Hepatocyte (in vitro differentiated cells): ENCODE data around the gene KCNQ5.

Experiments
- EZH2 ChIP-seq: fragments of 200-600 bp; sonication (generic); IDR thresholded peaks from 2 replicates; pipeline ENCODE4 v1.6.1; 2016; ENCODE audit warnings: antibody characterized with exemption, mild to moderate bottlenecking, borderline replicate concordance
- EZH2phosphoT487 ChIP-seq: fragments of 200-600 bp; sonication (generic); IDR thresholded peaks from one replicate; pipeline ENCODE4 v1.6.1; 2018; ENCODE audit warnings: antibody characterized with exemption, mild to moderate bottlenecking, low read depth, moderate library complexity; ENCODE audit not compliant: unreplicated experiment, severe bottlenecking
- TF ChIP-seq, protein P1 (sequence below): fragments of 200-600 bp; sonication (generic); IDR thresholded peaks from 2 replicates; pipeline ENCODE4 v1.5.1; 2016; ENCODE audit warnings: antibody characterized with exemption, mild to moderate bottlenecking; ENCODE audit not compliant: poor library complexity

DNA sequence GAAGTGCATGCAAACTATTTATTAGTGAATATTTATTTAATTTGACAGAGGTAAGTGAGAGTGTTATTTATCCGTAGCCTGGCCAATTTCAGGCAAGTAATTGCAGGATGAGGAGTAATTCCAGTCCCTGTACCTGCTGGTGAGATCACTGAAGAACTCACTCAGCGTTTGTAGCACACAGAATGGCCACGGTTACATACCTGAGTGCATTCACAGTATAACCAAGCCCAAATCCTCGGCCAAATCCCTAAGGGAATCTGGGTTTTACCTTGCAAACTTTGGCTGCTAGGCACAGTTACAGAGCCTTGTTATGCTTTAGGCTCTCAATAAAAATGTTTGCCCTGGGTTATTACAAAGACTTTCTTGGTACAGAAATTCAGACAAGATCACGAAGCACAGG lies 93.3 kb downstream of the KCNQ5 start:
- TF ChIP-seq, protein P1, sequence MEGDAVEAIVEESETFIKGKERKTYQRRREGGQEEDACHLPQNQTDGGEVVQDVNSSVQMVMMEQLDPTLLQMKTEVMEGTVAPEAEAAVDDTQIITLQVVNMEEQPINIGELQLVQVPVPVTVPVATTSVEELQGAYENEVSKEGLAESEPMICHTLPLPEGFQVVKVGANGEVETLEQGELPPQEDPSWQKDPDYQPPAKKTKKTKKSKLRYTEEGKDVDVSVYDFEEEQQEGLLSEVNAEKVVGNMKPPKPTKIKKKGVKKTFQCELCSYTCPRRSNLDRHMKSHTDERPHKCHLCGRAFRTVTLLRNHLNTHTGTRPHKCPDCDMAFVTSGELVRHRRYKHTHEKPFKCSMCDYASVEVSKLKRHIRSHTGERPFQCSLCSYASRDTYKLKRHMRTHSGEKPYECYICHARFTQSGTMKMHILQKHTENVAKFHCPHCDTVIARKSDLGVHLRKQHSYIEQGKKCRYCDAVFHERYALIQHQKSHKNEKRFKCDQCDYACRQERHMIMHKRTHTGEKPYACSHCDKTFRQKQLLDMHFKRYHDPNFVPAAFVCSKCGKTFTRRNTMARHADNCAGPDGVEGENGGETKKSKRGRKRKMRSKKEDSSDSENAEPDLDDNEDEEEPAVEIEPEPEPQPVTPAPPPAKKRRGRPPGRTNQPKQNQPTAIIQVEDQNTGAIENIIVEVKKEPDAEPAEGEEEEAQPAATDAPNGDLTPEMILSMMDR, result no peak
- TF ChIP-seq EZH2, result no peak
- no peak for TF ChIP-seq EZH2phosphoT487
